ENCODE results near the gene KMT2A.

- no peak for TF ChIP-seq CTCF (conservative IDR thresholded peaks at IDR 0.05; ENCODE audit: low read depth, low read length)
- TF ChIP-seq EZH2 (IDR thresholded peaks at IDR 0.05; ENCODE audit: borderline replicate concordance, low read depth, low read length, poor library complexity, severe bottlenecking): no peak
Observed at GRCh38 chr11:118569670-118570069, 133.4 kb downstream of the KMT2A start.

All from A673 (cell line).